ENCODE data around the gene NPPC. TPM values are rescaled to one million over a fixed set of nuclear protein-coding genes. Genes with fewer than 3 reads are reported as not detected.
"Not testable (repeated sequence)": the region's sequence is repeated elsewhere in the genome, so short reads cannot be mapped to it uniquely, and the experiment has no call there.

Gene NPPC, protein sequence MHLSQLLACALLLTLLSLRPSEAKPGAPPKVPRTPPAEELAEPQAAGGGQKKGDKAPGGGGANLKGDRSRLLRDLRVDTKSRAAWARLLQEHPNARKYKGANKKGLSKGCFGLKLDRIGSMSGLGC
- total RNA-seq: 0.27 TPM in 1 of 2 replicates, not detected in the other
- not detected for polyA plus RNA-seq (2012)

DNA sequence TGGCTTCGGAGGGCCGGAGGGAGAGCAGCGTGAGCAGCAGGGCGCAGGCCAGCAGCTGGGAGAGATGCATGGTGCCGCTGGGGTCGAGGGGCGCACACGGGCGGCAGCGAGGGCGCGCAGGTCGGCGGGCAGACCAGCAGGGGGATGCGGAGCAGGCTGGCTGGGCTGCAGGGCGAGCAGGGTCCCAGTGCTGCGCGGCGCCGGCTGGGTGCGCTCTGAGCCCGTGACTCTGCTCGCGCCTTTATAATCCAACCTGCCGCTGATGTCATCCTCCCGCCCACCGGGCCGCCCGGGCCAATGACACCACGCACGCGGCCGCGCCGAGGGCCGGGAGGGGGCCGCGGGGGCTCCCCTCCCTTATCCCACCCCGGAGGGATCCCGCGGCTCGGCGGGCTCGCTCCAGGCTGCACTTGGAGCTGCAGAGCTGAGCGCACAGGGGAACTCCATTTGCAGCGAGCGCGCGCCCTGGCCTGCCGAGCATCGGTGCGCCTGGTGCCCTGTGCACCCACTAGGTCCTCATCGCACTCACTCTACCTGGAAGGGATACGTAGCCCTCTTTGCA lies at the start of gene NPPC:
Gene NPPC (minus strand): TSS at position 217 of the 562 bp plus-strand sequence. CDS start 147 bp downstream, at position 70.
- DNase-seq (ENCODE audit: low read depth): peak; percentile 59

DNA sequence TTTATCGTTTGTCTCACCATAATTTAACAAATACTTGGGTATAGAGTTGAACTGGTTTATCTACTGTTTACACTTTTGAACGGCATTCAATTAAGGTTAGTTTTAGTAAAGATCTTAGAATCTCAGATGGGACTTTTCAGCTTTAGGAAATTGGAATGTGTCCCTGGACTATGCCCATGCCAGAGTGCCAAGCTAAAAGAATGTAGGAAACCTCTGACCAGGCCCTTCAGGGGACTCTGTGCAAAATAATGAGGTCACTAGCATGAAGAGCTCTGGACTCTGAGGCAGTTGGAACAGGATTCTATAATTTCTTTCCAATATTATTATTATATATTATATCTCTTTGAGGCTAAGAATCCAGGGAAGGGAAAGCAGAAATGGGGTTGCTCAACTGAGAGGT lies 48.8 kb upstream of the NPPC start:
- no peak for DNase-seq (ENCODE audit: low read depth)

DNA sequence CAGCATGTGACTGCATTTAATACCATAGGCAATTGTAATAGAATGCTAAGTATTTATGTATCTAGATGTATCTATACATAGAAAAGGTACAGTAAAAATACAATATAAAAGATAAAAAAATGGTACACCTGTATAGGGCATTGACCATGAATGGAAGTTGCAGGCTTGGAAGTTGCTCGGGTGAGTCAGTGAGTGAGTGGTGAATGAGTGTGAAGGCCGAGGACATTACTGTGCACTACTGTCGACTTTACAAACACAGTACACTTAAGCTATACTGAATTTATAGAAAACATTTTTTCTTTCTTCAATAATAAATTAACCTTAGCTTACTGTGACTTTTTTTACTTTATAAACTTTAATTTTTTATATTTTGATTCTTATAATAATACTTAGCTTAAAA lies 44.3 kb upstream of the NPPC start:
- DNase-seq (ENCODE audit: low read depth): no peak

DNA sequence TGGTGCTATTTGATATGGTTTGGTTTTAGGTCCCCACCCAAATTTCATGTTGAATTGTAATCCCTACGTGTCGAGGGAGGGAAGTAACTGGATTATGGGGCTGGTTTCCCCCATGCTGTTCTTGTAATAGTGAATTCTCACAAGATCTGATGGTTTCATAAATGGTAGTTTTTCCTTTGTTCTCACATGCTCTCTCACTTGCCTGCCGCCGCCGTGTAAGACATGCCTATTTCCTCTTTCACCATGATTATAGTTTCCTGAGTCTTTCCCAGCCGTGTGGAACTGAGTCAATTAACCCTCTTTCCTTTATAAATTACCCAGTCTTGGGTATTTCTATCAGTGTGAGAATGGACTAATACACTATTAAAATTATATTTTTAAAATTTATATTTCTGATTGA lies 42.6 kb upstream of the NPPC start:
- DNase-seq (ENCODE audit: low read depth): no peak

DNA sequence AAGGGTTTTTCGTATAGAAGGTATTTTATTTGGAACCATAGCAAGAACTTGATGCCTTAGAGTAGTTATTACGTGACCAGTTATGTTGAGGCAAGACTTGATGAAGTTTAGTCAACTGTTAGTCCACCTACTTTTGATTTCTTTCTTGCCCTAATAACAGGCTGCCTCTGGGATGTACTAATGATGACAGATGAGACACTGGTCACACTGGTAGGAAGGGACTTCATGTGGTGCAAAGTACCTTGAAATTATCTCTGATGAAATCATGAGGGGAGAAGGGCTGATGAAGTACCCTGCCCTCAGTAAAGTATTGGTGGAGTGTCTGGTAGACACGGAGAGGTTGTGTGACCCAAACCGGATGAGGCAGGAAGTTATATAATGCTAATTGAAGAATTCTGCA lies 40.7 kb upstream of the NPPC start:
- no peak for DNase-seq (ENCODE audit: low read depth)

GRCh38 chr2:231965102-231965501 lies 38.9 kb upstream of the NPPC start:
- DNase-seq (ENCODE audit: low read depth): no peak

- peak; percentile 87 for DNase-seq (ENCODE audit: low read depth)
Measured at GRCh38 chr2:231961349-231962166, 35.4 kb upstream of the NPPC start, which contains the start of gene DIS3L2. Gene DIS3L2, plus strand, starts transcription at chr2:231961713. Its CDS starts 53,215 bp downstream, at chr2:232014928.

DNA sequence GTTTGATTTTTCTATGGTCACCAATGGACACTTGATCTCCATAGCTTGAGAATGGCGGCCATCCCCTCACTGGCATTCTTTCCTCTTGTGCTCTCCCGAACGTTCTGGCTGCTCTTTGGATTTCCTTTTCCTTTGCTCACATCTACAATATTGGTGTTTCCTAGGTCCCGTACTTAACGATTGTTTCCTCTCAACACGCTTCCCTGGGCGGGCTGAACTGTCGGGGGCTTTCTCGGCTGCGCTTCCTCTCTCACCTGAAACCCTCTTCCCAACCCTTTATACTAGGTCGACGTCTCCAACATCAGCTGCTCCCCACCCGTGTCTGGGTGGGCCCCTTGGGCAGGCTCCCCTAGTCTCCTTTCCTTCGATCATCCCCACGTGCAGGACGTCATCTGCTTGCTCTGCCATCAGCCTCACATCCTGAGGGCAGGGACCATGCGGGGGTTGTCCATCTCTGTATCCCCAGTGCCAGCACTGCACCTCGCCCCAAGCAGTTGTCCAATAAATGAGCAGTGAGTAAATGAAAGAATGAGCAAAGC lies 34.7 kb upstream of the NPPC start:
- DNase-seq (ENCODE audit: low read depth): no peak

GRCh38 chr2:231957913-231958763 lies 31.9 kb upstream of the NPPC start:
- no peak for DNase-seq (ENCODE audit: low read depth)

DNA sequence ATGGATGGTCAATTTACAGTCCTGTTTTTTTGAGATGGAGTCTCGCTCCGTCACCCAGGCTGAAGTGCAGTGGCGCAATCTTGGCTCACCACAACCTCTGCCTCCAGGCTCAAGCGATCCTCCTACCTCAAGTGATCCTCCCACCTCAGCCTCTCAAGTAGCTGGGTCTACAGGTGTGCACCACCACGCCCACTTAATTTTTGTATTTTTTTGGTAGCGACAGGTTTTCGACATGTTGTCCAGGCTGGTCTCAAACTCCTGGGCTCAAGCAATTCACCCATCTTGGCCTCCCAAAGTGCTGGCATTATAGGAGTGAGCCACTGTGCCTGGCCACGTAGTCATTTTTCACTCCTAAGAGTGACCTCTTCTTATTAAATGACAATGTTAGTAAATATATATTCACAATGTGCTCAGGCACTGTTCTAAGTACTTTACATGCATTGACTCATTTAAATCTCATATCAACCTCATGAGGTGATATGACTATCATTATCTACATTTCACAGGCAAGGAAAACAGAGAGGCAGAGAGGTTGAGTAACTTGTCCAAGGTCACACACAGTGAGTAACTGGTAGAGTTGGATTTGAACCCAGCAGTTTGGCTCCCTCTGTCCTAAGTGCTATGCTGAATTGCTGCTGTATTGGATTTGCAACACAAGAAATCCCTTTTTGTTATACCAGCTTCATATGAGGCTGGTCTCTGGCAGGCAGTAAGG lies 29.7 kb upstream of the NPPC start:
- no peak for DNase-seq (ENCODE audit: low read depth)

DNA sequence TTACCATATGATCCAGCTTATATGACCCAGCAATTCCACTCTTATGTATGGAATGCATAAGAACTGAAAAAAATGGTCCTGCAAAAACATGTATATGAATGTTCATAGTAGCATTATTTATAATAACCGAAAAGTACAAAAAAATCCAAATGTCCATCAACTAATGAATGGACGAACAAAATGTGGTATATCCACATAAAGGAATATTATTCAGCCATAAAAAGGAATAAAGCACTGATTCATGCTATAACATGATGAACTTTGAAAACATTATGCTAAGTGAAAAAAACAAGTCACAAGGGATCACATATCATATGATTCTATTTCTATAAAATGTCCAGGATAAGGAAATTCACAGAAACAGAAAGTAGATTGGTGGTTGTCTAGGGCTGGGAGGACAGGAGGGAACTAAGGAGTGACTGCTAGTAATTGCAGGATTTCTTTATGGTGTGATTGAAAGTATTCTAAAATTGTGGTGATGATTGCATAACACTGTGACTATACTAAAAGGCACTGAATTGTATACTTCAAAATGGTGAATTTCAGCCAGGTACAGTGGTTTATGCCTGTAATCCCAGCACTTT lies 25.3 kb upstream of the NPPC start:
- DNase-seq (ENCODE audit: low read depth): no peak

GRCh38 chr2:231947694-231948093 lies 21.5 kb upstream of the NPPC start:
- DNase-seq (ENCODE audit: low read depth): no peak

DNA sequence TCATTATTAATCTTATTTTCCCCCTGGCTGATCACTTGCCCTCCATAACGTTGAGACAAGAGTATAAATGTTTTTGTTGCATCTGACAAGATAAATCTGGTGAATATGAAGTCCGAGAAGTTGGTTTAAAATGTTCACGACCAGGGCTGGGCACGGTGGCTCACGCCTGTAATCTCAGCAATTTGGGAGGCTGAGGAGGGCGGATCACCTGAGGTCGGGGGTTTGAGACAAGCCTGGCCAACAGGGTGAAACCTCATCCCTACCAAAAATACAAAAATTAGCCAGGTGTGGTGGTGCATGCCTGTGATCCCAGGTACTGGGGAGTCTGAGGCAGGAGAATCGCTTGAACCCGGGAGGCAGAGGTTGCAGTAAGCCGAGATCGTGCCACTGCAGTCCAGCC lies 20.9 kb upstream of the NPPC start:
- DNase-seq (ENCODE audit: low read depth): not testable (repeated sequence)

DNA sequence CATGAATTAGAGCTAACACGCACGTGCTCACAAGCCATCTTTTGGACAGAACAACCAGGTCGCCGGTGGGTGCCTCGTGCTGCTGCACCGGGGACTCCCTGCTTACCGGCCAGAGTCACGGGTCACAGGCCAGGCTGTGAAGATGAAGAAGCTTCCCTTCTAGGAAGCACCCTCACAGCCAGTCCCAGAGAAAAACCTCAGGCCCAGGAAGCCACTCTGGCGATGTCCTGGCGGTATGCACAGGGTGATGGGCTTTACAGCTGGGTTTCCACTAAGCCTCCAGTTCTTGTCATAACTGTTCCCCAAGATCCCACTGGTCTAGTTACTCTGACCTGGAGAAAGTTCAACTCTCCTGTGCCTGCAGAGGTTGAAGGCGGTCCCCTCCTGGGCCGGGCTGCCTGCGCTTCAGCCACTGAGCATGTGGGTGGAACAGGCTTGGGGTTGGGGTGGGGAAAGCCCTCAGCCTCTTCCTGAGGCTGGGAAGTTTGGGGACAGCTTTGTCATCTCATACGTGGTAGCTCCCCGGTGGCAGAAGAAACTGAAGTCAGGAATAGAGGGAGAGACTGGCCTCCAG lies 20.1 kb upstream of the NPPC start:
- no peak for DNase-seq (ENCODE audit: low read depth)

GRCh38 chr2:231942180-231942579 lies 16.0 kb upstream of the NPPC start:
- DNase-seq (ENCODE audit: low read depth): no peak

GRCh38 chr2:231941673-231942072 lies 15.5 kb upstream of the NPPC start:
- DNase-seq (ENCODE audit: low read depth): no peak

GRCh38 chr2:231940795-231941194 lies 14.6 kb upstream of the NPPC start:
- DNase-seq (ENCODE audit: low read depth): no peak

DNA sequence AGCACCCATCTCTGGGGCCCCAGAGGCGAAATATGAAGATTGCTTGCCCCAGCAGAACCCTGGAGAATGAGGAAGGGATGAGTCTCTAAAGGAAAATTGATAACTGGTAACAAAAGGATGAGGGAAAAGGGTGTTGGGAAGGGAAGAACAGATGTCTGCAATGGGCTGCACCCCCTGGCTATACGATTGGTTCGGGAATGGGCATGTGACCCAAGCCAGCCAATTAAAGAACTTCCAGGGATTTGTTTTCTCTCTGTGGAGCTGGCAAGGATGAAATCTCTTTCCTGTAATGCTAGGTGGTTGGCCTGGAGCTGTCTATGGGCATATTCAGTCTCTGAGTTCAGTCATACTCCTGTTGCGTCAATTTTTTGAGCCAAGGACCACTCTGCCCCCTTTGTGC lies 12.8 kb upstream of the NPPC start:
- no peak for DNase-seq (ENCODE audit: low read depth)

- DNase-seq (ENCODE audit: low read depth): no peak
Measured at GRCh38 chr2:231937057-231937456, 10.9 kb upstream of the NPPC start.

DNA sequence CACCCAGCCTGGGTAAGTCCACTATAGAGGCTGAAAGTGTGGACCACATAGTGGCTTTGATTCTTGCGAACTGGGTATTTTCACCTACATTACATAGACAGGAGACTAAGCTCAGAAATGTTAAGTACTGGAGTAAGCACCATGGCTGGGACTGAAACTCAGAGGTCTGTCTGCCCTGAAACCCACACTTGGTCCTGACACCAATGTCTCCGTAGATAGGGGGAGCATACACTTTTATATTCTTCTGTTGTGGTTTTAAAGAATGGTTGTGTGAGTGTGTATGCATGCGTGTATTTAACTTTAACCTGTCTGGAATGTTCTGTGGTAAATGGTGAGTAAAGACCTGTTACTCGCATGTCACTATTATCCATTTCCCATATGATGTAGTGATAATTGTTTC lies 10.3 kb upstream of the NPPC start:
- no peak for DNase-seq (ENCODE audit: low read depth)

All from myocyte (in vitro differentiated cells).